Activated B cell treated with CpG ODN at 0.5 μM for 24 hours (primary cell): ENCODE results near the gene SCAPER. TPM values are rescaled to one million over a fixed set of nuclear protein-coding genes. Genes with fewer than 3 reads are reported as not detected.

Experiments used
- ATAC-seq: fragments of 200-7000 bp; cut with Tn5 transposase; one replicate; pipeline ENCODE4 v1.10.0; 2021; ENCODE audit warnings: low read depth, mild to moderate bottlenecking, moderate library complexity
- CTCF ChIA-PET: fragments of 350-600 bp; sonication (Branson Sonifier 250); formaldehyde crosslinking; loops from one replicate; lab custom pipeline; 2021; ENCODE audit warnings: antibody characterized with exemption; lab: Charles Lee
- POLR2A ChIA-PET: fragments of 350-600 bp; sonication (Branson Sonifier 250); formaldehyde crosslinking; loops from one replicate; lab custom pipeline; 2021; ENCODE audit warnings: antibody characterized with exemption; lab: Charles Lee
- DNase-seq: peaks from one replicate; pipeline ENCODE4 v3.0.0; 2022
- H3K27ac Mint-ChIP-seq: one replicate; pipeline ENCODE4 v1.8.0; 2020; ENCODE audit warnings: mixed read lengths
- H3K27me3 Mint-ChIP-seq: one replicate; pipeline ENCODE4 v1.8.0; 2021; ENCODE audit warnings: mixed read lengths
- H3K36me3 Mint-ChIP-seq: one replicate; pipeline ENCODE4 v1.8.0; 2021; ENCODE audit warnings: low read depth, mixed read lengths
- H3K4me1 Mint-ChIP-seq: one replicate; pipeline ENCODE4 v1.8.0; 2021; ENCODE audit warnings: mixed read lengths
- H3K4me3 Mint-ChIP-seq: one replicate; pipeline ENCODE4 v1.8.0; 2020; ENCODE audit warnings: mild to moderate bottlenecking, mixed read lengths
- H3K9me3 Mint-ChIP-seq: one replicate; pipeline ENCODE4 v1.8.0; 2020; ENCODE audit warnings: mixed read lengths
- CTCF ChIP-seq: fragments of 200-600 bp; IDR thresholded peaks from one replicate; pipeline ENCODE4 v1.8.0; 2022; ENCODE audit warnings: antibody characterized with exemption, mild to moderate bottlenecking
- intact Hi-C: fragments of 100-400 bp; cut with micrococcal nuclease; formaldehyde crosslinking; loops from one replicate; pipeline ENCODE4 v1.15.1; 2024
- total RNA-seq: library from RNA; stranded (reverse); gene quantifications from 2 replicates; pipeline ENCODE4 v1.2.3, GENCODE V29; 2022

The SCAPER gene
- total RNA-seq, 1 donor from 2014 or later, result 38.8 TPM

GRCh38 chr15:76451540-76451939, 453.6 kb downstream of the SCAPER start:
- Mint-ChIP-seq H3K36me3 (peaks cover 5% of the 10 kb centered on the region), H3K4me1 (no peaks in the 10 kb centered on the region), H3K27me3 (no peaks in the 10 kb centered on the region), H3K27ac (no peak overlapping the region), H3K4me3 (no peak overlapping the region), H3K9me3 (no peaks in the 10 kb centered on the region)
- ATAC-seq, result no peak
- POLR2A ChIA-PET, result no interaction called here
- no peak for DNase-seq
- no peak for TF ChIP-seq CTCF
- intact Hi-C loops, result no loop called here
- CTCF ChIA-PET, result no interaction called here

GRCh38 chr15:76449455-76449854, 455.7 kb downstream of the SCAPER start:
- no peaks in the 10 kb centered on the region for H3K27me3 Mint-ChIP-seq
- H3K9me3 Mint-ChIP-seq, result no peaks in the 10 kb centered on the region
- ChIA-PET POLR2A (no interaction called here), CTCF (no interaction called here)
- H3K27ac Mint-ChIP-seq, result no peak overlapping the region
- H3K4me1 Mint-ChIP-seq, result no peaks in the 10 kb centered on the region
- no peak overlapping the region for H3K4me3 Mint-ChIP-seq
- peaks cover 3% of the 10 kb centered on the region for H3K36me3 Mint-ChIP-seq
- TF ChIP-seq CTCF, result no peak
- intact Hi-C loops, result no loop called here
- ATAC-seq, result no peak
- DNase-seq, result no peak

- Mint-ChIP-seq H3K27me3 (no peaks in the 10 kb centered on the region), H3K9me3 (no peaks in the 10 kb centered on the region), H3K4me1 (no peaks in the 10 kb centered on the region), H3K27ac (no peak overlapping the region), H3K4me3 (no peak overlapping the region), H3K36me3 (peaks cover 3% of the 10 kb centered on the region)
- ChIA-PET CTCF (no interaction called here), POLR2A (no interaction called here)
- intact Hi-C loops, result no loop called here
- DNase-seq (no peak), ATAC-seq (no peak)
- no peak for TF ChIP-seq CTCF
Measured at GRCh38 chr15:76448755-76449154, 456.4 kb downstream of the SCAPER start.

- CTCF ChIA-PET, result no interaction called here
- H3K27me3 Mint-ChIP-seq, result no peaks in the 10 kb centered on the region
- intact Hi-C loops, result no loop called here
Measured at GRCh38 chr15:76447728-76448441, 457.3 kb downstream of the SCAPER start.

GRCh38 chr15:76440441-76440840, 464.7 kb downstream of the SCAPER start:
- Mint-ChIP-seq H3K27ac (no peak overlapping the region), H3K27me3 (no peaks in the 10 kb centered on the region), H3K4me3 (no peak overlapping the region), H3K9me3 (no peaks in the 10 kb centered on the region), H3K36me3 (no peaks in the 10 kb centered on the region), H3K4me1 (no peaks in the 10 kb centered on the region)
- no peak for ATAC-seq
- ChIA-PET CTCF (no interaction called here), POLR2A (no interaction called here)
- TF ChIP-seq CTCF, result no peak
- intact Hi-C loops, result no loop called here
- DNase-seq, result no peak

More at GRCh38 chr15:76447728-76448441, 457.3 kb downstream of the SCAPER start:
- H3K9me3 Mint-ChIP-seq, result no peaks in the 10 kb centered on the region
- H3K4me1 Mint-ChIP-seq, result no peaks in the 10 kb centered on the region
- TF ChIP-seq CTCF, result no peak
- POLR2A ChIA-PET, result interaction anchor here (0.5 kb wide), 1 partner anchor 9 kb away, joined by 5 read pairs; no protein-coding TSS in a partner anchor
- ATAC-seq, result no peak
- no peak overlapping the region for H3K27ac Mint-ChIP-seq
- no peak overlapping the region for H3K4me3 Mint-ChIP-seq
- DNase-seq, result no peak
- peaks cover 3% of the 10 kb centered on the region for H3K36me3 Mint-ChIP-seq
